Measurements from ENCODE around the gene MAD2L2. TPM values are rescaled to one million over a fixed set of nuclear protein-coding genes. Genes with fewer than 3 reads are reported as not detected.

The MAD2L2 gene
- total and polyA plus RNA-seq, 9 of the 15 experiments (the other 6 are each of a cell fraction or from before 2014, with no cell fraction given) = 12.4 to 286 (median 143) TPM

GRCh38 chr1:11651017-11651416 is 29.9 kb downstream of the MAD2L2 start:
- ChIA-PET CTCF (ENCODE audit: low intra/inter-chr PET ratio) (interaction anchor here (0.7 to 3.7 kb wide), 5 partner anchors 60 to 317 kb away, joined by 3 to 52 read pairs (median 12); no protein-coding TSS in a partner anchor), POLR2A (interaction anchor here (0.5 to 2.2 kb wide), 12 partner anchors 13 to 339 kb away, joined by 3 to 13 read pairs (median 5); partner anchors contain the start of gene FBXO6)
- H4K20me1 ChIP-seq (replicated peaks; ENCODE audit: control insufficient read depth, insufficient read depth, low read length) = no peaks in the 10 kb centered on the region; the same call in 1 of the 2 replicates
- H3K4me1 ChIP-seq (replicated peaks in 1 of 2; ENCODE audit: control insufficient read depth in 2 of 2, insufficient read depth in 2 of 2, low read length in 2 of 2) = peaks cover 19 to 68% of the 10 kb centered on the region in 2 experiments; a peak in 4 of 5 replicates
- peak overlapping the region; percentile 76; the same call in 1 of the 2 replicates for H3K4me2 ChIP-seq (ENCODE audit: insufficient read depth, low read length)
- DNase-seq (ENCODE audit: extremely low read depth in 1 of 4, low spot score in 3 of 4) = no peak
- BruUV-seq (replicated peaks) = no TSS peak
- no peaks in the 10 kb centered on the region for H3K9me3 ChIP-seq (replicated peaks; ENCODE audit: control insufficient read depth, insufficient read depth, low read depth, low read length)
- H3K9ac ChIP-seq (ENCODE audit: insufficient read depth in 1 of 2, low read depth in 2 of 2, low read length in 2 of 2) = peak overlapping the region in 1 of 2 experiments; percentile 86; a peak in 2 of 4 replicates
- H3K27me3 ChIP-seq (ENCODE audit: control insufficient read depth in 2 of 2, insufficient read depth in 2 of 2, low read length in 2 of 2) = no peaks in the 10 kb centered on the region; a peak in 1 of 5 replicates
- FAIRE-seq = no peak
- peak overlapping the region; percentile 86 for H2AFZ ChIP-seq (ENCODE audit: low read depth, low read length)
- H3K4me3 ChIP-seq = no peak overlapping the region
- in situ Hi-C loops (cut with MboI) = no loop called here
- no peaks in the 10 kb centered on the region for H3K9me1 ChIP-seq (ENCODE audit: control insufficient read depth, insufficient read depth, low read length)
- 66% methylated on average over 4 of the region's 4 CpGs for WGBS (ENCODE audit: insufficient coverage, low coverage, missing lambda C conversion rate)
- H3K27ac ChIP-seq (ENCODE audit: extremely low read depth, low read depth, low read length) = no peak overlapping the region
- intact Hi-C loops (cut with micrococcal nuclease) = loop anchor here (2.0 kb wide), 2 partner anchors 60 to 98 kb away; no protein-coding TSS in a partner anchor
- ATAC-seq = no peak
- H3K36me3 ChIP-seq (ENCODE audit: control insufficient read depth, insufficient read depth, low read length) = peaks cover 2% of the 10 kb centered on the region; the same call in 1 of the 3 replicates
- H3K79me2 ChIP-seq (ENCODE audit: control insufficient read depth, insufficient read depth, low read length) = no peaks in the 10 kb centered on the region
- TF ChIP-seq POLR2A (conservative IDR thresholded peaks at IDR 0.05) (no peak), ZNF668 (CRISPR knock-in tag; IDR thresholded peaks at IDR 0.05) (no peak), KDM1A (IDR thresholded peaks at IDR 0.05) (0 out of 4 replicates have a peak, but pooled peaks of 1 of the 2 experiments have one; percentile 12), ZFP36 (IDR thresholded peaks at IDR 0.05; ENCODE audit: low read depth, low read length, partially characterized antibody) (peak; percentile 90), HEY1 (CRISPR knock-in tag; IDR thresholded peaks at IDR 0.05; ENCODE audit: borderline replicate concordance) (no peak), TEAD4 (IDR thresholded peaks at IDR 0.05; ENCODE audit: low read length) (no peak), TEAD4 (CRISPR knock-in tag; IDR thresholded peaks at IDR 0.05; ENCODE audit: borderline replicate concordance) (0 out of 2 replicates have a peak, but pooled peaks have one; percentile 7)
